HUES6 (cell line): ENCODE measurements around the gene LIN7A.

Source experiments
- H3K27ac ChIP-seq: 2 replicates; pipeline ENCODE4 v1.7.0; 2013; ENCODE audit warnings: low read depth, mild to moderate bottlenecking, low read length, inconsistent platforms
- H3K27me3 ChIP-seq: 2 replicates; pipeline ENCODE4 v1.6.1; 2013; ENCODE audit warnings: low read length; ENCODE audit not compliant: control insufficient read depth, insufficient read depth
- H3K36me3 ChIP-seq: 2 replicates; pipeline ENCODE4 v1.6.1; 2013; ENCODE audit warnings: low read length; ENCODE audit not compliant: control insufficient read depth, insufficient read depth
- H3K4me1 ChIP-seq: 2 replicates; pipeline ENCODE4 v1.6.1; 2013; ENCODE audit warnings: low read length; ENCODE audit not compliant: control insufficient read depth, insufficient read depth
- H3K4me3 ChIP-seq: 2 replicates; pipeline ENCODE4 v1.5.1; 2013; ENCODE audit warnings: low read depth, low read length
- H3K9ac ChIP-seq: one replicate; pipeline ENCODE4 v1.6.1; 2013; ENCODE audit warnings: mild to moderate bottlenecking, low read length
- H3K9me3 ChIP-seq: 2 replicates; pipeline ENCODE4 v1.6.1; 2013; ENCODE audit warnings: low read depth, low read length; ENCODE audit not compliant: control insufficient read depth, insufficient read depth

Gene LIN7A

GRCh38 chr12:80920006-80920405 is 17.7 kb downstream of the LIN7A start:
- no peaks in the 10 kb centered on the region for H3K4me1 ChIP-seq
- no peak overlapping the region for H3K27ac ChIP-seq
- H3K9ac ChIP-seq = no peak overlapping the region
- H3K27me3 ChIP-seq = no peaks in the 10 kb centered on the region
- no peaks in the 10 kb centered on the region for H3K36me3 ChIP-seq
- H3K9me3 ChIP-seq = no peaks in the 10 kb centered on the region
- H3K4me3 ChIP-seq = no peak overlapping the region

- Histone ChIP-seq H3K27ac (no peak overlapping the region), H3K9me3 (no peaks in the 10 kb centered on the region), H3K9ac (no peak overlapping the region), H3K36me3 (no peaks in the 10 kb centered on the region), H3K27me3 (no peaks in the 10 kb centered on the region), H3K4me1 (no peaks in the 10 kb centered on the region), H3K4me3 (no peak overlapping the region)
These were observed 20.1 kb downstream of the LIN7A start for GRCh38 chr12:80917651-80918050.

- no peak overlapping the region for H3K9ac ChIP-seq
- H3K9me3 ChIP-seq = no peaks in the 10 kb centered on the region
- no peak overlapping the region for H3K4me3 ChIP-seq
- H3K36me3 ChIP-seq = no peaks in the 10 kb centered on the region
- H3K4me1 ChIP-seq = no peaks in the 10 kb centered on the region
- H3K27me3 ChIP-seq = no peaks in the 10 kb centered on the region
- H3K27ac ChIP-seq = no peak overlapping the region
These were observed 24.6 kb downstream of the LIN7A start for GRCh38 chr12:80912901-80913770.

GRCh38 chr12:80909370-80909769 is 28.4 kb downstream of the LIN7A start:
- Histone ChIP-seq H3K27me3 (no peaks in the 10 kb centered on the region), H3K27ac (no peak overlapping the region), H3K9me3 (no peaks in the 10 kb centered on the region), H3K36me3 (no peaks in the 10 kb centered on the region), H3K4me3 (no peak overlapping the region), H3K9ac (no peak overlapping the region), H3K4me1 (no peaks in the 10 kb centered on the region)

GRCh38 chr12:80902711-80903110 is 35.0 kb downstream of the LIN7A start:
- H3K4me1 ChIP-seq = no peaks in the 10 kb centered on the region
- no peak overlapping the region for H3K27ac ChIP-seq
- H3K36me3 ChIP-seq = no peaks in the 10 kb centered on the region
- H3K4me3 ChIP-seq = no peak overlapping the region
- no peaks in the 10 kb centered on the region for H3K27me3 ChIP-seq
- no peak overlapping the region for H3K9ac ChIP-seq
- no peaks in the 10 kb centered on the region for H3K9me3 ChIP-seq

- Histone ChIP-seq H3K4me1 (no peaks in the 10 kb centered on the region), H3K9ac (no peak overlapping the region)
These were observed 36.1 kb downstream of the LIN7A start for GRCh38 chr12:80901661-80902060.

GRCh38 chr12:80895240-80895639 is 42.5 kb downstream of the LIN7A start:
- H3K9ac ChIP-seq = no peak overlapping the region
- no peak overlapping the region for H3K27ac ChIP-seq

More at GRCh38 chr12:80901661-80902060, 36.1 kb downstream of the LIN7A start:
- H3K9me3 ChIP-seq = no peaks in the 10 kb centered on the region
- H3K27me3 ChIP-seq = no peaks in the 10 kb centered on the region
- no peaks in the 10 kb centered on the region for H3K36me3 ChIP-seq
- H3K27ac ChIP-seq = no peak overlapping the region
- H3K4me3 ChIP-seq = no peak overlapping the region

GRCh38 chr12:80894179-80894578 is 43.6 kb downstream of the LIN7A start:
- Histone ChIP-seq H3K36me3 (no peaks in the 10 kb centered on the region), H3K27ac (no peak overlapping the region), H3K27me3 (no peaks in the 10 kb centered on the region), H3K9me3 (no peaks in the 10 kb centered on the region), H3K9ac (no peak overlapping the region), H3K4me3 (no peak overlapping the region), H3K4me1 (peaks cover 31% of the 10 kb centered on the region)

More at GRCh38 chr12:80895240-80895639, 42.5 kb downstream of the LIN7A start:
- Histone ChIP-seq H3K4me1 (peaks cover 31% of the 10 kb centered on the region), H3K9me3 (no peaks in the 10 kb centered on the region), H3K4me3 (no peak overlapping the region), H3K27me3 (no peaks in the 10 kb centered on the region), H3K36me3 (no peaks in the 10 kb centered on the region)

GRCh38 chr12:80892597-80893445 is 44.9 kb downstream of the LIN7A start:
- Histone ChIP-seq H3K4me3 (no peak overlapping the region), H3K4me1 (peaks cover 31% of the 10 kb centered on the region), H3K9me3 (no peaks in the 10 kb centered on the region), H3K36me3 (no peaks in the 10 kb centered on the region), H3K27ac (no peak overlapping the region), H3K27me3 (no peaks in the 10 kb centered on the region), H3K9ac (no peak overlapping the region)

- H3K4me3 ChIP-seq = no peak overlapping the region
- no peaks in the 10 kb centered on the region for H3K27me3 ChIP-seq
- no peaks in the 10 kb centered on the region for H3K9me3 ChIP-seq
- no peak overlapping the region for H3K27ac ChIP-seq
- no peaks in the 10 kb centered on the region for H3K36me3 ChIP-seq
- H3K9ac ChIP-seq = no peak overlapping the region
- no peaks in the 10 kb centered on the region for H3K4me1 ChIP-seq
These were observed 53.1 kb downstream of the LIN7A start for GRCh38 chr12:80884651-80885050.

GRCh38 chr12:80881106-80881505 is 56.6 kb downstream of the LIN7A start:
- Histone ChIP-seq H3K27me3 (no peaks in the 10 kb centered on the region), H3K9me3 (no peaks in the 10 kb centered on the region), H3K9ac (no peak overlapping the region), H3K36me3 (no peaks in the 10 kb centered on the region), H3K4me1 (no peaks in the 10 kb centered on the region), H3K4me3 (no peak overlapping the region), H3K27ac (no peak overlapping the region)
